Body of pancreas (tissue), 4 donors: ENCODE data around the gene HEYL.

Source experiments
- POLR2A ChIP-seq, 3 donors: fragments of 450-650 bp; IDR thresholded peaks; one replicate each; pipeline ENCODE4 v1.6.1; 2016; ENCODE audit warnings: antibody characterized with exemption in 3 of 3, mild to moderate bottlenecking in 2 of 3
- TF ChIP-seq, protein P1 (sequence below), 7 experiments: fragments of 450-650 bp in 4 of 7; fragments of 200-600 bp in 3 of 7; sonication (generic) in 3 of 7; IDR thresholded peaks; one replicate each; pipeline ENCODE4 v1.5.1; 2016 to 2019; ENCODE audit warnings: antibody characterized with exemption in 7 of 7

GRCh38 chr1:39659538-39659937 lies 20.1 kb upstream of the HEYL start:
- TF ChIP-seq, protein P1, sequence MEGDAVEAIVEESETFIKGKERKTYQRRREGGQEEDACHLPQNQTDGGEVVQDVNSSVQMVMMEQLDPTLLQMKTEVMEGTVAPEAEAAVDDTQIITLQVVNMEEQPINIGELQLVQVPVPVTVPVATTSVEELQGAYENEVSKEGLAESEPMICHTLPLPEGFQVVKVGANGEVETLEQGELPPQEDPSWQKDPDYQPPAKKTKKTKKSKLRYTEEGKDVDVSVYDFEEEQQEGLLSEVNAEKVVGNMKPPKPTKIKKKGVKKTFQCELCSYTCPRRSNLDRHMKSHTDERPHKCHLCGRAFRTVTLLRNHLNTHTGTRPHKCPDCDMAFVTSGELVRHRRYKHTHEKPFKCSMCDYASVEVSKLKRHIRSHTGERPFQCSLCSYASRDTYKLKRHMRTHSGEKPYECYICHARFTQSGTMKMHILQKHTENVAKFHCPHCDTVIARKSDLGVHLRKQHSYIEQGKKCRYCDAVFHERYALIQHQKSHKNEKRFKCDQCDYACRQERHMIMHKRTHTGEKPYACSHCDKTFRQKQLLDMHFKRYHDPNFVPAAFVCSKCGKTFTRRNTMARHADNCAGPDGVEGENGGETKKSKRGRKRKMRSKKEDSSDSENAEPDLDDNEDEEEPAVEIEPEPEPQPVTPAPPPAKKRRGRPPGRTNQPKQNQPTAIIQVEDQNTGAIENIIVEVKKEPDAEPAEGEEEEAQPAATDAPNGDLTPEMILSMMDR (IDR thresholded peaks at IDR 0.05) = no peak
- TF ChIP-seq POLR2A (IDR thresholded peaks at IDR 0.05) = no peak
